ENCODE results near the gene TRPC1. TPM values are rescaled to one million over a fixed set of nuclear protein-coding genes. Genes with fewer than 3 reads are reported as not detected.

The TRPC1 gene
- 2.5 and 3.7 TPM in 2 replicates for total RNA-seq

DNA sequence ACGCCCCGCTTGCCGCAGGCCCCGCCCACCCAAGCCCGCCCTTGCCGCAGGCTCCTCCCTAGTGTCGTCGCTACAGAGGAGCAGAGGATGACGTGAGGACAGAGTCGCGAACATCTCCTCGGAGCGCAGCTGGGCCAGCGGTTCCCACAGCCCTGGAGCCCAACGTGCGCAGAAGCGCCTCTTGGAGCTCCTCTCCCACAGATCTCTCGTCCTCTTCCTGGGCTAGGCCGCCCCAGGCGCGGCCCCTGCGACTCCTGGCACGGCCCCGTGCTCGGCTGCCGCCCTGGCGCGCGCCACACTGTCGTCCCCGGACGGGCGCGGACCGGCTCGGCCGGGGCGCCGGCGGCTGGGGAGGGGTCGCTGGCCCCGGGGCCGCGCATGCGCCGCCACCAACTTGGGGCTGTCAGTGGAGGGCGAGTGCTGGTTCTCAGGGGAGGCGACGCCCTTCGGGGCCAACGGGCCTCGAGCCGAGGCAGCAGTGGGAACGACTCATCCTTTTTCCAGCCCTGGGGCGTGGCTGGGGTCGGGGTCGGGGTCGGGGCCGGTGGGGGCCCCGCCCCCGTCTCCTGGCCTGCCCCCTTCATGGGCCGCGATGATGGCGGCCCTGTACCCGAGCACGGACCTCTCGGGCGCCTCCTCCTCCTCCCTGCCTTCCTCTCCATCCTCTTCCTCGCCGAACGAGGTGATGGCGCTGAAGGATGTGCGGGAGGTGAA lies at the start of gene TRPC1:
TRPC1 (plus strand) TSS at position 67 of the 714 bp plus-strand sequence; CDS start at position 593, 526 bp downstream.

Other genes starting within 250 kb of the TRPC1 start
- gene ATR, start 145.3 kb upstream of the TRPC1 start, total RNA-seq, result 11.8 and 17.4 TPM in 2 replicates
- 11.1 and 18.2 TPM in 2 replicates for gene PLS1, start 127.6 kb upstream of the TRPC1 start, total RNA-seq
- gene PCOLCE2, start 165.0 kb downstream of the TRPC1 start, total RNA-seq, result 0.19 and 0.56 TPM in 2 replicates
- gene PAQR9, start 239.6 kb downstream of the TRPC1 start, total RNA-seq, result not detected in 2 replicates